HL-60 (cell line): ENCODE data around the gene SLC29A3.

Experiments used
- GABPA ChIP-seq: IDR thresholded peaks from 2 replicates; pipeline ENCODE4 v1.6.1; 2012; ENCODE audit warnings: low read depth
- POLR2AphosphoS5 ChIP-seq: IDR thresholded peaks from 2 replicates; pipeline ENCODE4 v1.6.1; 2012; ENCODE audit warnings: low read depth
- SPI1 ChIP-seq: IDR thresholded peaks from 2 replicates; pipeline ENCODE4 v1.6.1; 2012; ENCODE audit warnings: low read depth, mild to moderate bottlenecking, borderline replicate concordance
- TF ChIP-seq, protein P1 (sequence below): IDR thresholded peaks from one replicate; pipeline ENCODE4 v1.5.1; 2011; ENCODE audit warnings: low read length, control low read depth, inconsistent platforms; ENCODE audit not compliant: insufficient read depth
- TF ChIP-seq, protein P2 (sequence below): IDR thresholded peaks from 2 replicates; pipeline ENCODE4 v1.6.1; 2012; ENCODE audit warnings: low read depth; ENCODE audit not compliant: insufficient replicate concordance

DNA sequence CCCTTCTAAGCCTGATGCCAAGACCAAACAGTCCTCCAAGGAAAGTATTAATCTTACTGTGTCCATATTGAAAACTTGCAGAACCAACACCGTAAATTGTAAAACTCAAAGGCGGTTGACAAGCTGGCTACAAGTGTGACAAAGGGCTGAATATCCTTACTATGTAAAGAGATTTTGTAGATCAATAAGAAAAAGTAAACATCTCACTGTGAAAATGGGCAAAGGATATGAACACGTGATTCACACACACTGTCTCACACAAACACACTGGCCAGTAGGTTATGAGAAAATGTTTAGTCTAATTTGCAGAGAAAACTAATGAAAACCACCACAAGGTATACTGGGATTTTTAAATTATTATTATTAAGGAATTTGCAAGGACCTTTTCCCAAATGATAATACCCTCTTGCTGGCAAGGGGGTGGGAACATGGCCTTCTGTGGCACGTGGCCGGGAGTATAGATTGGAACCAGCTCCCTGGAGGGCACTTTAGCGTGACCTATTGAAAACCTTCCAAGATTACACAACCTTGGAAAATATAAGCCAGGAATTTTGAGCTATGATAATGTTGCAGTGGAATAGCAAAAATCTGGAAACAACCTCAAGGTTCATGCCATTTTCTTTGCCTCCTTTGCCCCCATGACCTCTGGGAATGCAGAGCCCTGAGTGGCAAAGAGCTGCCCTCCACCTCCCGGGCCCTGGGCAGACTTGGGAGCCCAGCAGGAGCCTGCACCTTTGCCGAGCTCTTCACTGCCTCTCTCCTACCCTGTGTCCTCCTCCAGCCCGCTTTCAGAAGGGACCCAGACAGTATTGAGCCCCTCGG lies 26.2 kb upstream of the SLC29A3 start:
- TF ChIP-seq, protein P1, sequence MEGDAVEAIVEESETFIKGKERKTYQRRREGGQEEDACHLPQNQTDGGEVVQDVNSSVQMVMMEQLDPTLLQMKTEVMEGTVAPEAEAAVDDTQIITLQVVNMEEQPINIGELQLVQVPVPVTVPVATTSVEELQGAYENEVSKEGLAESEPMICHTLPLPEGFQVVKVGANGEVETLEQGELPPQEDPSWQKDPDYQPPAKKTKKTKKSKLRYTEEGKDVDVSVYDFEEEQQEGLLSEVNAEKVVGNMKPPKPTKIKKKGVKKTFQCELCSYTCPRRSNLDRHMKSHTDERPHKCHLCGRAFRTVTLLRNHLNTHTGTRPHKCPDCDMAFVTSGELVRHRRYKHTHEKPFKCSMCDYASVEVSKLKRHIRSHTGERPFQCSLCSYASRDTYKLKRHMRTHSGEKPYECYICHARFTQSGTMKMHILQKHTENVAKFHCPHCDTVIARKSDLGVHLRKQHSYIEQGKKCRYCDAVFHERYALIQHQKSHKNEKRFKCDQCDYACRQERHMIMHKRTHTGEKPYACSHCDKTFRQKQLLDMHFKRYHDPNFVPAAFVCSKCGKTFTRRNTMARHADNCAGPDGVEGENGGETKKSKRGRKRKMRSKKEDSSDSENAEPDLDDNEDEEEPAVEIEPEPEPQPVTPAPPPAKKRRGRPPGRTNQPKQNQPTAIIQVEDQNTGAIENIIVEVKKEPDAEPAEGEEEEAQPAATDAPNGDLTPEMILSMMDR = no peak
- TF ChIP-seq GABPA (no peak), SPI1 (no peak), POLR2AphosphoS5 (no peak)
- TF ChIP-seq, protein P2, sequence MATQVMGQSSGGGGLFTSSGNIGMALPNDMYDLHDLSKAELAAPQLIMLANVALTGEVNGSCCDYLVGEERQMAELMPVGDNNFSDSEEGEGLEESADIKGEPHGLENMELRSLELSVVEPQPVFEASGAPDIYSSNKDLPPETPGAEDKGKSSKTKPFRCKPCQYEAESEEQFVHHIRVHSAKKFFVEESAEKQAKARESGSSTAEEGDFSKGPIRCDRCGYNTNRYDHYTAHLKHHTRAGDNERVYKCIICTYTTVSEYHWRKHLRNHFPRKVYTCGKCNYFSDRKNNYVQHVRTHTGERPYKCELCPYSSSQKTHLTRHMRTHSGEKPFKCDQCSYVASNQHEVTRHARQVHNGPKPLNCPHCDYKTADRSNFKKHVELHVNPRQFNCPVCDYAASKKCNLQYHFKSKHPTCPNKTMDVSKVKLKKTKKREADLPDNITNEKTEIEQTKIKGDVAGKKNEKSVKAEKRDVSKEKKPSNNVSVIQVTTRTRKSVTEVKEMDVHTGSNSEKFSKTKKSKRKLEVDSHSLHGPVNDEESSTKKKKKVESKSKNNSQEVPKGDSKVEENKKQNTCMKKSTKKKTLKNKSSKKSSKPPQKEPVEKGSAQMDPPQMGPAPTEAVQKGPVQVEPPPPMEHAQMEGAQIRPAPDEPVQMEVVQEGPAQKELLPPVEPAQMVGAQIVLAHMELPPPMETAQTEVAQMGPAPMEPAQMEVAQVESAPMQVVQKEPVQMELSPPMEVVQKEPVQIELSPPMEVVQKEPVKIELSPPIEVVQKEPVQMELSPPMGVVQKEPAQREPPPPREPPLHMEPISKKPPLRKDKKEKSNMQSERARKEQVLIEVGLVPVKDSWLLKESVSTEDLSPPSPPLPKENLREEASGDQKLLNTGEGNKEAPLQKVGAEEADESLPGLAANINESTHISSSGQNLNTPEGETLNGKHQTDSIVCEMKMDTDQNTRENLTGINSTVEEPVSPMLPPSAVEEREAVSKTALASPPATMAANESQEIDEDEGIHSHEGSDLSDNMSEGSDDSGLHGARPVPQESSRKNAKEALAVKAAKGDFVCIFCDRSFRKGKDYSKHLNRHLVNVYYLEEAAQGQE = no peak
